GM12878 (cell line): Measurements from ENCODE around the gene TTLL13. TPM values are rescaled to one million over a fixed set of nuclear protein-coding genes. Genes with fewer than 3 reads are reported as not detected.

Source experiments
- BACH1 ChIP-seq: fragments of 450-650 bp; IDR thresholded peaks from 2 replicates; pipeline ENCODE4 v1.6.1; 2017; ENCODE audit warnings: mild to moderate bottlenecking, borderline replicate concordance
- BCL11A ChIP-seq: IDR thresholded peaks from 2 replicates; pipeline ENCODE4 v1.6.1; 2011; ENCODE audit warnings: low read depth, low read length
- CREM ChIP-seq: IDR thresholded peaks from 2 replicates; pipeline ENCODE4 v1.6.1; 2014; ENCODE audit warnings: antibody characterized with exemption, low read depth
- DPF2 ChIP-seq: fragments of 450-650 bp; IDR thresholded peaks from 2 replicates; pipeline ENCODE4 v1.6.1; 2017; ENCODE audit warnings: mild to moderate bottlenecking
- GABPA ChIP-seq: IDR thresholded peaks from 2 replicates; pipeline ENCODE4 v1.6.1; 2014; ENCODE audit warnings: antibody characterized with exemption, low read depth, mild to moderate bottlenecking, inconsistent platforms
- JUND ChIP-seq: IDR thresholded peaks from 2 replicates; pipeline ENCODE4 v1.6.1; 2012; ENCODE audit warnings: low read depth, mild to moderate bottlenecking, low read length, improper control_type of control experiment, moderate library complexity
- LARP7 ChIP-seq: fragments of 450-650 bp; IDR thresholded peaks from 2 replicates; pipeline ENCODE4 v1.6.1; 2017; ENCODE audit warnings: mild to moderate bottlenecking
- MAX ChIP-seq: IDR thresholded peaks from 2 replicates; pipeline ENCODE4 v1.6.1; 2012; ENCODE audit warnings: low read depth, low read length, improper control_type of control experiment
- MEF2A ChIP-seq: IDR thresholded peaks from 2 replicates; pipeline ENCODE4 v1.6.1; 2011; ENCODE audit warnings: low read depth, mild to moderate bottlenecking, low read length, moderate library complexity; ENCODE audit not compliant: insufficient read depth
- MYB ChIP-seq: fragments of 150-350 bp; IDR thresholded peaks from 2 replicates; pipeline ENCODE4 v1.6.1; 2014; ENCODE audit warnings: mild to moderate bottlenecking, low read depth, low read length, borderline replicate concordance
- NBN ChIP-seq: fragments of 450-650 bp; IDR thresholded peaks from 2 replicates; pipeline ENCODE4 v1.6.1; 2016
- PAX5 ChIP-seq: IDR thresholded peaks from 2 replicates; pipeline ENCODE4 v1.6.1; 2011; ENCODE audit warnings: low read depth, low read length, borderline replicate concordance
- PML ChIP-seq: IDR thresholded peaks from 2 replicates; pipeline ENCODE4 v1.6.1; 2012; ENCODE audit warnings: low read length, inconsistent platforms
- POLR2AphosphoS2 ChIP-seq: IDR thresholded peaks from 2 replicates; pipeline ENCODE4 v1.6.1; 2011; ENCODE audit warnings: low read depth, mild to moderate bottlenecking, low read length, improper control_type of control experiment, moderate library complexity
- POLR2AphosphoS5 ChIP-seq: IDR thresholded peaks from 2 replicates; pipeline ENCODE4 v1.6.1; 2011; ENCODE audit warnings: mild to moderate bottlenecking, low read length, inconsistent platforms
- RB1 ChIP-seq: fragments of 450-650 bp; formaldehyde crosslinking; IDR thresholded peaks from 2 replicates; pipeline ENCODE4 v1.6.1; 2017; ENCODE audit warnings: mild to moderate bottlenecking, borderline replicate concordance
- REST ChIP-seq: IDR thresholded peaks from 2 replicates; pipeline ENCODE4 v1.6.1; 2012; ENCODE audit warnings: mild to moderate bottlenecking, low read depth, low read length
- SMAD5 ChIP-seq: IDR thresholded peaks from 2 replicates; pipeline ENCODE4 v1.6.1; 2016; ENCODE audit warnings: antibody characterized with exemption, low read depth
- SMARCA5 ChIP-seq: fragments of 450-650 bp; IDR thresholded peaks from 2 replicates; pipeline ENCODE4 v1.6.1; 2017; ENCODE audit warnings: mild to moderate bottlenecking
- SUZ12 ChIP-seq: fragments of 200-600 bp; sonication (generic); IDR thresholded peaks from one replicate; pipeline ENCODE4 v1.6.1; 2018; ENCODE audit warnings: antibody characterized with exemption, mild to moderate bottlenecking; ENCODE audit not compliant: unreplicated experiment
- TBL1XR1 ChIP-seq: IDR thresholded peaks from 2 replicates; pipeline ENCODE4 v1.6.1; 2012; ENCODE audit warnings: low read depth, low read length, improper control_type of control experiment
- ZBTB40 ChIP-seq: fragments of 450-650 bp; IDR thresholded peaks from 2 replicates; pipeline ENCODE4 v1.6.1; 2016; ENCODE audit warnings: mild to moderate bottlenecking, moderate library complexity, borderline replicate concordance
- polyA plus RNA-seq, 11 experiments: library from polyadenylated mRNA; depleted of rRNA in 4 of 11; unstranded in 6 of 11; stranded (reverse) in 5 of 11; fragments of >200 nt; fragmentation: Nextera tagmentation in 4 of 11; fragmentation: Illumina TruSeq in 1 of 11; extraction: Ambion mirVana in 4 of 11; extraction: Trizol in 1 of 11; gene quantifications; 1 replicate in 1 of 11; 2 replicates in 10 of 11; pipeline versions ENCODE4 v1.2.1 to v1.2.3, GENCODE V29; 2011 to 2016; ENCODE audit warnings: inconsistent platforms in 2 of 11, missing spikeins in 2 of 11, low read depth in 1 of 11
- total RNA-seq, 4 experiments: library from RNA; depleted of rRNA in 3 of 4; stranded (reverse); fragments of >200 nt in 3 of 4; fragmentation: Illumina TruSeq in 1 of 4; extraction: Trizol in 1 of 4; gene quantifications; 2 replicates each; pipeline versions ENCODE4 v1.2.1 to v1.2.3, GENCODE V29; 2013 to 2021

TTLL13 gene
- total and polyA plus RNA-seq, 10 of the 15 experiments (the other 5 are each of a cell fraction or from before 2014, with no cell fraction given), result 0.03 to 0.32 (median 0.13) TPM; not detected in 1

GRCh38 chr15:90259524-90259923 is 10.2 kb downstream of the TTLL13 start (continued):
- TF ChIP-seq SUZ12 (no peak), CREM (0 out of 2 replicates have a peak, but pooled peaks have one; percentile 23), SMAD5 (no peak), MYB (no peak), BACH1 (no peak), RB1 (no peak), POLR2AphosphoS2 (no peak), SMARCA5 (no peak), GABPA (0 out of 2 replicates have a peak, but pooled peaks have one; percentile 39), POLR2AphosphoS5 (no peak), LARP7 (no peak), ZBTB40 (no peak), NBN (no peak), PAX5 (no peak), JUND (no peak), REST (no peak), PML (0 out of 2 replicates have a peak, but pooled peaks have one; percentile 51), MAX (no peak), TBL1XR1 (peak; percentile 46; the same call in 1 of the 2 replicates), BCL11A (no peak), DPF2 (no peak), MEF2A (no peak)
